Lower leg skin (tissue), 4 donors: ENCODE measurements around the gene ODAPH. TPM values are rescaled to one million over a fixed set of nuclear protein-coding genes. Genes with fewer than 3 reads are reported as not detected.

Source experiments
- DNase-seq, 2 donors: peaks; one replicate each; pipeline ENCODE4 v3.0.0-alpha.2; 2019; ENCODE audit warnings: low spot score in 2 of 2
- H3K4me3 ChIP-seq: fragments of 200-600 bp; sonication (generic); 2 replicates; pipeline ENCODE4 v1.5.1; 2017; ENCODE audit warnings: mild to moderate bottlenecking, low read depth; ENCODE audit not compliant: poor library complexity, severe bottlenecking
- POLR2A ChIP-seq, 2 donors: fragments of 450-650 bp; IDR thresholded peaks; one replicate each; pipeline ENCODE4 v1.6.1; 2016 to 2017; ENCODE audit warnings: antibody characterized with exemption in 2 of 2, mild to moderate bottlenecking in 1 of 2, moderate library complexity in 1 of 2
- WGBS, 2 donors: methylation state at CpG; one replicate each; pipeline ENCODE4 v1.1.5; 2018; 5-methylcytosine and 5-hydroxymethylcytosine counted together
- intact Hi-C: fragments of 100-400 bp; cut with DNase I; formaldehyde crosslinking; loops from one replicate; pipeline ENCODE4 v1.15.0; 2023; ENCODE audit warnings: low total_unique reads
- total RNA-seq, 4 donors: library from RNA; depleted of rRNA; stranded (reverse); fragments of >200 nt; gene quantifications; one replicate each; pipeline ENCODE4 v1.1.0, GENCODE V29; 2016
- TF ChIP-seq, protein P1 (sequence below), 3 donors: fragments of 450-650 bp; IDR thresholded peaks; one replicate each; pipeline ENCODE4 v1.5.1; 2016; ENCODE audit warnings: antibody characterized with exemption in 3 of 3, mild to moderate bottlenecking in 3 of 3, moderate library complexity in 2 of 3

The ODAPH gene
- total RNA-seq, 4 donors from 2014 or later, result not detected

DNA sequence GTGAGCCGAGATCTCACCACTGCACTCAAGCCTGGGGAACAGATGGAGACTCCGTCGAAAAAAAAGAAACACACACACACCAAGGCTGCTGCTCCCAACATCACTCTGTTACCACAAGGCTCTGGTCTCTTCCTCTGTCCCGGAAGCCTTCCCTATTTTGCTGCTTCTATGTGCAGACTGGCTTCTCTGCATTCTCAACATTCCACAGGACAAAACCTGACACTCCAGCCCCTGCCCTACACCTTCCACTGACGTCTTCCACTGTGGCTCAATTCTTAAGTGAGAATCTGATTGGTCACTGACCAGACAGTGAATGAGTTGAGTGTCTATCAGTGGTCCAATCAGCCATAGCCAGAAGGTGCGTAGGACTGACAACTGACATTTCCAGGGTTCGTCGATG, 5.9 kb downstream of the ODAPH start:
- no peak for DNase-seq
- intact Hi-C loops, result no loop called here
- 61 to 70% methylated on average over 8 of the region's 8 CpGs for WGBS, 2 donors
- TF ChIP-seq POLR2A (IDR thresholded peaks at IDR 0.05), result no peak
- TF ChIP-seq, protein P1, sequence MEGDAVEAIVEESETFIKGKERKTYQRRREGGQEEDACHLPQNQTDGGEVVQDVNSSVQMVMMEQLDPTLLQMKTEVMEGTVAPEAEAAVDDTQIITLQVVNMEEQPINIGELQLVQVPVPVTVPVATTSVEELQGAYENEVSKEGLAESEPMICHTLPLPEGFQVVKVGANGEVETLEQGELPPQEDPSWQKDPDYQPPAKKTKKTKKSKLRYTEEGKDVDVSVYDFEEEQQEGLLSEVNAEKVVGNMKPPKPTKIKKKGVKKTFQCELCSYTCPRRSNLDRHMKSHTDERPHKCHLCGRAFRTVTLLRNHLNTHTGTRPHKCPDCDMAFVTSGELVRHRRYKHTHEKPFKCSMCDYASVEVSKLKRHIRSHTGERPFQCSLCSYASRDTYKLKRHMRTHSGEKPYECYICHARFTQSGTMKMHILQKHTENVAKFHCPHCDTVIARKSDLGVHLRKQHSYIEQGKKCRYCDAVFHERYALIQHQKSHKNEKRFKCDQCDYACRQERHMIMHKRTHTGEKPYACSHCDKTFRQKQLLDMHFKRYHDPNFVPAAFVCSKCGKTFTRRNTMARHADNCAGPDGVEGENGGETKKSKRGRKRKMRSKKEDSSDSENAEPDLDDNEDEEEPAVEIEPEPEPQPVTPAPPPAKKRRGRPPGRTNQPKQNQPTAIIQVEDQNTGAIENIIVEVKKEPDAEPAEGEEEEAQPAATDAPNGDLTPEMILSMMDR (IDR thresholded peaks at IDR 0.05), result no peak
- no peak overlapping the region for H3K4me3 ChIP-seq

DNA sequence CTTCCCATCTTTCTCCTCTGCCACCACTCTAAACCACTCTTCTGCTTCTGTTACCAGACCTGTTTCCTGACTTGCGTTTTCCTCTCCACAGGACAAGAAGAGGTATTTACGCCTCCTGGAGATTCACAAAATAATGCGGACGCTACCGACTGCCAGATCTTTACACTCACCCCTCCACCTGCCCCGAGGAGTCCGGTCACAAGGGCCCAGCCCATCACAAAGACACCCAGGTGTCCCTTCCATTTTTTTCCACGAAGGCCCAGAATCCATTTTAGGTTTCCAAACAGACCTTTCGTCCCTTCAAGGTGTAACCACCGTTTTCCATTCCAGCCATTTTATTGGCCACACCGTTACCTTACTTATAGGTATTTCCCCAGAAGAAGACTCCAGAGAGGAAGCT, 8.2 kb downstream of the ODAPH start:
- no peak for TF ChIP-seq POLR2A (IDR thresholded peaks at IDR 0.05)
- TF ChIP-seq, protein P1 (IDR thresholded peaks at IDR 0.05), result no peak
- DNase-seq, result no peak
- 85 to 89% methylated on average over 11 of the region's 11 CpGs for WGBS, 2 donors
- H3K4me3 ChIP-seq, result no peak overlapping the region
- intact Hi-C loops, result no loop called here

DNA sequence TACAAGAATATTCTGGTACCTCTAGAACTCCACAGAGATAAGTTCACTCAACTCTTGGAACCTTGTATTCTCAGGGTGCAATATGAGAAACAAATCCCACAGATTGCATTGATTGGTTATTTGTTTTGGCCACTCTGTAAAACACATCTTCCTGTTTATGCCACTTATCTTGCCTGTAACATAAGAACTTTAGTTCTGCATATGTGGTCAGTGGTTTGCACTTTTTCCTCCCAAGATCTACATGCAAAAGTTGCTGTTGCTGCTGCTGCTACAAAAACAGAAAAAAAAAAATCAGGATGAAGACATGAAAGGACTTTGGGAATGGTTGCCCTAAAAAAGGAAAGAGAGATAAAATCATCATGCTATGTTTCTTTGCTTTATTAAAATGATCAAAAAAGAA, 9.6 kb downstream of the ODAPH start:
- TF ChIP-seq, protein P1 (IDR thresholded peaks at IDR 0.05), result no peak
- intact Hi-C loops, result no loop called here
- no peak for DNase-seq
- no peak overlapping the region for H3K4me3 ChIP-seq

DNA sequence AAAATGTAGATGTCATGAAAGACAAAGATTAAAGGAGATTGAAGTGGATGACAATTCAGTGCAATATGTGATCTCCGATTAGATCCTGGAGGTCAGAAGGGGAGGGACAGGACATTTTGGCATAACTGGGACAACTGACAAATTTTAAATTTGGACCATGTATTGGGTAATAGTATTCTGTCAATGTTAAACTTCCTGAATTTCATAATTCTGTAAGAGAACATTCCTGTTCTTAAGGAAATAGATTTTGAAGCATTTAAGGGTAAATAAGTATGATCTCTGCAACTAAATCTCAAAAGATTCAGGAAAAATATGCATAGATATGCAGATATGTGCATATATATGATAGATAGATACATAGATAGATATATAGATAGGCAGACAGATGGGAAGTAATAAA, 11.0 kb downstream of the ODAPH start:
- DNase-seq, result no peak
- intact Hi-C loops, result no loop called here
- 72 to 76% methylated on average over 1 of the region's 1 CpG for WGBS, 2 donors
- H3K4me3 ChIP-seq, result no peak overlapping the region
- TF ChIP-seq, protein P1 (IDR thresholded peaks at IDR 0.05), result no peak
- TF ChIP-seq POLR2A (IDR thresholded peaks at IDR 0.05), result no peak

DNA sequence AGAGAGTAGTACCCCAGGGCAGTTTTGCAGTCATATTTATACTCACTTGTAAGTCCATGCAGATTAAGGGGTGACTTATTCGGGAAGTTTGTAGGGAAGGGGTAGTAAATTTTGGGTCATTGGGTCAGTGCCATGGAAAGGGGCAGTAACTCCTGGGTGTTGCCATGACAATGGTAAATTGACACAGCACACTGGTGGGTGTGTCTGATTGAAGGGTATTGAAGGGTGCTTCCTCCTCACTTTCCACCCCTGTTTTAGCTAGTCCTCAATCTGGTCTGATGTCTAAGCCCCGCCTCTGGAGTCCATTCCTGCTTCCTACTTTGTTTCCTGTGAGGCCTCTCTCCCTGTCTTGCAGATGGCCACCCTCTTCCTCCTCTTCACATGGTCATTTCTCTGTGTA, 11.9 kb downstream of the ODAPH start:
- TF ChIP-seq POLR2A (IDR thresholded peaks at IDR 0.05), result no peak
- TF ChIP-seq, protein P1 (IDR thresholded peaks at IDR 0.05), result no peak
- intact Hi-C loops, result no loop called here
- no peak for DNase-seq
- no peak overlapping the region for H3K4me3 ChIP-seq
- 81 to 88% methylated on average over 2 of the region's 2 CpGs for WGBS, 2 donors

DNA sequence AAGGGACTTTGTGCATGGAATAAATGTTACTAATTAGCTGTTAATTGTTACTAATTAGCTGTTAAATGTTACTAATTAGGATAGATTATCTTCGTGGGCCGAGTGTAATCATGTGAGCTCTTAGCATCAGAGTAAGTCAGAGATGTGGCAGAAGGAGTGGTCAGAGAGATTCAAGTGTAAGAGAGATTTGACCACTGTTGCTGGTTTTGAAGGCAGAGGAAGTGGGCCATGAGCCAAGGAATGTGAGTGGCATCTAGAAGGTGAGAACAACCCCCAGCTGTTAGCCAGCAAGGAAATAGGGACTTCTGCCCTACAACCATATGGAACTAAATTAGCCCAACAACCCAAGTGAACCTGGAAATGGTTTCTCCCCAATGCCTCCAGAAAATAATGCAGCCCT, 28.2 kb downstream of the ODAPH start:
- 76 to 82% methylated on average over 2 of the region's 2 CpGs for WGBS, 2 donors
- intact Hi-C loops, result no loop called here
- H3K4me3 ChIP-seq, result no peak overlapping the region
- no peak for TF ChIP-seq POLR2A (IDR thresholded peaks at IDR 0.05)
- TF ChIP-seq, protein P1 (IDR thresholded peaks at IDR 0.05), result no peak
- DNase-seq, result no peak
